Measurements from ENCODE around the gene CCL16. TPM values are rescaled to one million over a fixed set of nuclear protein-coding genes. Genes with fewer than 3 reads are reported as not detected.

Gene CCL16
- total RNA-seq, 2 donors from 2014 or later = not detected

DNA sequence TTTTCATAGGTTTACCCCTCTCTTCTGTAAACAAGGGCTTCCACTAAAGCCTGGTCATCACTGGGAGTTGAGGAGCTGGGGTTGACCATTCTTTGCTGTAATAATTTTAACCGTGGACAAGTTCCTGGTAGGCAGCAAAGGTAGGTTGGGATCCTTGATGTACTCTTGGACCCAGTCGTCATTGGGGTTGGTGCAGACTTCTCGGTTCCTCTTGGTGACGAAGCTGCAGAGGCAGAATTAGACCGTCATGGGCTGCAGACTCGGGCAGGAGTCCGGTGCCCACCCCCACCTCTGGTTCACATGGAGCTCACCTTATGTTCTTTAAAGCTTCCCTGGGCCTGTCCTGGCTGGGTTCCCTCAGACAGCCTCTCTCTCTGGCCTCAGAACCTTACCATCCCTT lies 3.8 kb downstream of the CCL16 start:
- no peak overlapping the region for H3K27ac Mint-ChIP-seq
- ATAC-seq (no peak), DNase-seq (no peak)
- H3K9me3 ChIP-seq (ENCODE audit: control insufficient read depth, low read length, poor library complexity, severe bottlenecking) = no peaks in the 10 kb centered on the region
- H3K4me1 Mint-ChIP-seq = peaks cover 5% of the 10 kb centered on the region
- peaks cover 40% of the 10 kb centered on the region for H3K27me3 Mint-ChIP-seq
- H3K36me3 Mint-ChIP-seq (ENCODE audit: low read depth) = peaks cover 4% of the 10 kb centered on the region
- H3K4me3 Mint-ChIP-seq = no peak overlapping the region

DNA sequence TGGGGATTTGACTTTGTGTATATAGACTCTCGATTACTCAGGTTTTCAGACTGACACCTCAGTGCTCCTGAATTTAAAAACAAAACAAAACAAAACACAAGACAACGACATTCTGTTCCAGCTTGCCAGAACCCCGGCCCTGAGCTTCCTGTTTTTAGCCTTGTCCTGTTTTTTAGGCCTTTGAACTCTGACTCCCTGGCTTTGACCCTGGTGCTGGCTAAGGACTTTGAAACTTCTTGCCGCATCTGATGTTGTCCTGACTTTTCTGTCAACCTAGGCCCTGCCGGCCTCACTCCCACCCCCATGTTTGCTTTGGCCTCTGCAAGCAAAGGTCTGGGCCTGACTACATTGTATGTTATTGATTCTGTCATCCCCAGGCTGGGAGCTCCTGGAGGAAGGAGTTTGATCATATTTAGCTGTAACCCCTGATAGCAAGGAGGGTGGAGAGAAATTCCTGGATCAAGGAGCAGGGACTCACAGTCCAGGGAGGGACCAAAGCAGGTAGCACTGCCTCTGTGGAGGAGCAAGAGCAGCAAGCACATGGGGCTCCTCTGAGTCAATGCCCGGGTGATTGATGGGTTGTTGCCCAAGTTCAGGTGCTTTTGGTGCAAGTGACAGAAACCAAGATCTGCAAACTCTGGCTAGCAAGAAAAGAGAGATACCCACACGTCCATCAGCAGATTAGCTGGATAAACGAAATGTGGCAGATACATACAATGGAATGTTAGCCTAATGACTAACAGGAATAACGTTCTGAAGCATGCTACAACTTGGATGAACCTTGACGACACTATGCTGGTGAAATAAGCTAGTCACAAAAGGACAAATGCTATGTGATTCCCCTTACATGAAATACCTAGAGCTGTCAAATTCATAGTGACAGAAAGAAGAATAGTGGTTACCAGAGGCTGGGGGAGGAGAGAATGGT lies 7.7 kb downstream of the CCL16 start:
- no peak overlapping the region for H3K27ac Mint-ChIP-seq
- H3K36me3 Mint-ChIP-seq (ENCODE audit: low read depth) = peaks cover 2% of the 10 kb centered on the region
- no peak overlapping the region for H3K4me3 Mint-ChIP-seq
- no peaks in the 10 kb centered on the region for H3K9me3 ChIP-seq (ENCODE audit: control insufficient read depth, low read length, poor library complexity, severe bottlenecking)
- H3K4me1 Mint-ChIP-seq = peaks cover 6% of the 10 kb centered on the region
- DNase-seq = no peak
- peaks cover 24% of the 10 kb centered on the region for H3K27me3 Mint-ChIP-seq
- no peak for ATAC-seq

DNA sequence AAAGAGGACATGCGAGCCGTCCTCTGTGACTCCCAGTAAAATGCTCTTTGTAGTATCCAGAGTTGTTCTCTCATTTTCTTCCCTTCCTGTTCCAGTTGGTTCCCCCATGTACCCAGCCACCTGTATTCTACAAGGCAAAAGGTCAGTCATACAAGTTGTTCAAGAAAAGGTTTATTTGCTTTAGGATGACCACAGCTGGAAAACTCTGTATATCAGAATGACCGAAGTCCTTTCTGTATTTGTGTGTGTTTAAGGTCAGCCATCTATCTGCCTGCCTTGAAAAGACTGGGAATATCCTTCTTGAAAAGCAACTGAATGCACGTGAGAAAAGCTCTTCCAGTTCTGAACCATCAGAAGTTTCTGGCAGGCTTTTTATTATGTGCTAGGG lies 8.4 kb downstream of the CCL16 start:
- no peak for DNase-seq
- Mint-ChIP-seq H3K27ac (no peak overlapping the region), H3K4me1 (peaks cover 6% of the 10 kb centered on the region), H3K36me3 (ENCODE audit: low read depth) (no peaks in the 10 kb centered on the region), H3K27me3 (peaks cover 18% of the 10 kb centered on the region), H3K4me3 (no peak overlapping the region)
- no peaks in the 10 kb centered on the region for H3K9me3 ChIP-seq (ENCODE audit: control insufficient read depth, low read length, poor library complexity, severe bottlenecking)
- ATAC-seq = no peak

DNA sequence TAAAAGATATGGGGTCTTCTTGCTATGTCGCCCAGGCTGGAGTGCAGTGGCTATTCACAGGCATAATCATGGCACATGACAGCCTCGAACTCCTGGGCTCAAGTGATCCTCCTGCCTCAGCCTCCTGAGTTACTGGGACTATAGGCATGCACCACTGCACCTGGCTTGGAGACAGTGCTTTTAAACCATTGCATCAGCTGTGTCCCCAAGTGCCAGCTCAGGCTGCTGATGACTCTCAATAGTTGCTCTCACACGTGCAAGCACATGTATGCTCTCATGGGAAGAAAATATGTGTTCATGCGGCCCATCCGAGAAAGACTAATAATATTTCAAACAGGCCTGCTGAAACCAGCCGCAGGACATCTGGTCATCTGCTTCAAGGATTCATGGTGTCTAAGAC lies 8.8 kb downstream of the CCL16 start:
- H3K36me3 Mint-ChIP-seq (ENCODE audit: low read depth) = no peaks in the 10 kb centered on the region
- ATAC-seq (no peak), DNase-seq (no peak)
- H3K4me1 Mint-ChIP-seq = peaks cover 6% of the 10 kb centered on the region
- peaks cover 14% of the 10 kb centered on the region for H3K27me3 Mint-ChIP-seq
- H3K4me3 Mint-ChIP-seq = no peak overlapping the region
- H3K9me3 ChIP-seq (ENCODE audit: control insufficient read depth, low read length, poor library complexity, severe bottlenecking) = no peaks in the 10 kb centered on the region
- H3K27ac Mint-ChIP-seq = no peak overlapping the region

DNA sequence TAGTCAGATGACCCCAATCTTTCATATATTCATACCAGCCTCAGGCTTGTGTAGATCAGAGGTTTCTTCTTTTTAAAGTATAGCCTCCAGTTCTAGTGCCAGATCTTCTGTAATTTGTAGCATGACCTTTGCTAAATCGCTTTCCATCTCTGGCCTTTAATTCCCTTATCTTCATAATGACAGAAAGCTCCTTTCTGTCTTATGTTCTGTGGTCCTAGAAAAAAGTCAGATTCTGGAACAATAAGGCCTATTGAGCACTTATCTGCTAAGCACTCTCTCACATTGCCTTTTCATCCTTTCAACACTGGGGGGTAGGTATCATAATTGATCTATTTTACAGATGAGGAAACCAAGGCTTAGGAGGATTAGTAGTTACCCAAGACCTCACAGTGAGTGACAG lies 9.2 kb downstream of the CCL16 start:
- ATAC-seq = no peak
- no peaks in the 10 kb centered on the region for H3K9me3 ChIP-seq (ENCODE audit: control insufficient read depth, low read length, poor library complexity, severe bottlenecking)
- peaks cover 11% of the 10 kb centered on the region for H3K27me3 Mint-ChIP-seq
- DNase-seq = no peak
- H3K4me3 Mint-ChIP-seq = no peak overlapping the region
- H3K4me1 Mint-ChIP-seq = peaks cover 6% of the 10 kb centered on the region
- H3K27ac Mint-ChIP-seq = no peak overlapping the region
- H3K36me3 Mint-ChIP-seq (ENCODE audit: low read depth) = no peaks in the 10 kb centered on the region

DNA sequence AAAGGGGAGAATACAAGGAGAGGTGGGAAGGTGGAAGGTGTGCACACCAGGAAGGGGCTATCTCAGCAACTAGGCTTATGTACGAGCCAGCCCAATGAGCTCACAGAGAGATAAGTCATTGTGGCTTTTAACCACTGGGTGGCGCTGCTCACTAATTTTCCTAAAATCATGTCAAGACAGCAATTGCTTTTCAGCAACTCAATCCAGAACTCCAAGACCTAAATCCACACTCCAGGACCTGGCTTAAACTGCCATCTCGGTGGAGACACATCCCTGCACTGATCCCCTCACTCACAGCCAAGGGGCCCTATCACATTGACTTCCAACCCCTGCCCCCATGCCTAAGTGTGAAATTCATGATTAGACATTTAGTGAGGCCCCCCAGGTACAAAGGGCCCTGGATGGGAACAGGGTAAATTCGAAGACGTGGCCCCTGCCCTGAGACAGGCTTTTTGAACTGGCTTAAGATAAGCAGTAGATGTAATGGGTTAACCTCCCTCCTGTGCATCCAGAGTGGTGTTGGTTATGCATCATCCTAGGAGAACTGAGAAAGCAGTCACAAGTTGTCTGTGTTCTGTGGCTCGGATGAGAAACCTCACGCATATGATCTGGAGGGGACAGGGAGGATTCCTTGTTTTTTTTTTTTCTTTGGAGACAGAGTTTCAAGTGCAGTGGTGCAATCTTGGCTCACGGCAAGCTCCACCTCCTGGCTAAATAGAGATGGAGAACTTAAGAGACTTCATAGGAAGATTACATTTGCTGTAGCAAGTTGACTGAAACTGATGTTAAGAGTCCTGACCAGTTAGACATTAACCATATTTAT lies 11.5 kb downstream of the CCL16 start:
- Mint-ChIP-seq H3K4me3 (no peak overlapping the region), H3K27me3 (peaks cover 5% of the 10 kb centered on the region), H3K27ac (no peak overlapping the region), H3K4me1 (peaks cover 4% of the 10 kb centered on the region), H3K36me3 (ENCODE audit: low read depth) (no peaks in the 10 kb centered on the region)
- peak; percentile 19 to 54 (median 24) for DNase-seq
- ATAC-seq = peak; percentile 48
- no peaks in the 10 kb centered on the region for H3K9me3 ChIP-seq (ENCODE audit: control insufficient read depth, low read length, poor library complexity, severe bottlenecking)

DNA sequence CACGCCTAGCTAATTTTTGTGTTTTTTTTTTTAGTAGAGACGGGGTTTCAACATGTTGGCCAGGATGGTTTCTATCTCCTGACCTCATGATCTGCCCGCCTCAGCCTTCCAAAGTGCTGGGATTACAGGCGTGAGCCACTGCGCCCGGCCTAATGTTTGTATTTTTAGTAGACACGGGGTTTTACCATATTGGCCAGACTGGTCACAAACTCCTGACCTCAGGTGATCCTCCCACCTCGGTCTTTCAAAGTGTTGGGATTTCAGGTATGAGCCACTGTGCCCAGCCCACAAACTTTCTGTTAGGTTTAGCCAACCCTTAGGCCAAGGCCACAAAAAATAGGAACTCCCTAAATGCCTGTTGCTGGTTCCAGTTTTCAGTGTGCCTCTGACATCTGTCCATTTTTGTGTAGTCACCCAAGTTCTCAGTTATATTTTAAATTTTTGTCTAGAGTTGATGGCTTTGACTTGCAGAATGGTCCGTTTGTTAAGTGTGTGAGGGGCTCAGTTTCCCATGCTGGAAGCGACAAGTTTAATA lies 12.7 kb downstream of the CCL16 start:
- no peak for DNase-seq
- no peak overlapping the region for H3K27ac Mint-ChIP-seq
- no peak for ATAC-seq
- H3K4me1 Mint-ChIP-seq = peaks cover 4% of the 10 kb centered on the region
- H3K27me3 Mint-ChIP-seq = peaks cover 8% of the 10 kb centered on the region
- H3K9me3 ChIP-seq (ENCODE audit: control insufficient read depth, low read length, poor library complexity, severe bottlenecking) = no peaks in the 10 kb centered on the region
- no peak overlapping the region for H3K4me3 Mint-ChIP-seq
- H3K36me3 Mint-ChIP-seq (ENCODE audit: low read depth) = no peaks in the 10 kb centered on the region

DNA sequence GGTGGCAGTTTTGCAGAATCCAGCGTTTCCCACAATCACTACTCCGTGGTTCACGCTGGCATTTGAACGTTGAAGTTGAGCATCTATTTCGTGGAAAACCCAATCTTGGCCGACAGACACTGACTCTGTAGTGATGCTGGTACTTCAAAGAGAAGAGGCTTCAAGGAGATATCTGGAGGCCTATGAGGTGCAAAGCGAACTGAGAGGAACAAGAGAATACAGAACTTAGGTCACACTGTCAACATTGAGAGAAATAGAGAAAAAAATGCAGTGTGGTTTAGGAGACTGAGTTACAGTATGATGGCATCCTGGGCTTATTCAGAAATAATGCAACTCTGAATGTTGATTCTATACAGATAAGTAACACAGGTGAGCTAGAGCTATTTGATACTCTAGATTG lies 16.0 kb downstream of the CCL16 start:
- no peaks in the 10 kb centered on the region for H3K9me3 ChIP-seq (ENCODE audit: control insufficient read depth, low read length, poor library complexity, severe bottlenecking)
- DNase-seq = no peak
- Mint-ChIP-seq H3K27ac (no peak overlapping the region), H3K27me3 (peaks cover 29% of the 10 kb centered on the region), H3K36me3 (ENCODE audit: low read depth) (no peaks in the 10 kb centered on the region), H3K4me1 (peaks cover 4% of the 10 kb centered on the region), H3K4me3 (no peak overlapping the region)
- ATAC-seq = no peak

DNA sequence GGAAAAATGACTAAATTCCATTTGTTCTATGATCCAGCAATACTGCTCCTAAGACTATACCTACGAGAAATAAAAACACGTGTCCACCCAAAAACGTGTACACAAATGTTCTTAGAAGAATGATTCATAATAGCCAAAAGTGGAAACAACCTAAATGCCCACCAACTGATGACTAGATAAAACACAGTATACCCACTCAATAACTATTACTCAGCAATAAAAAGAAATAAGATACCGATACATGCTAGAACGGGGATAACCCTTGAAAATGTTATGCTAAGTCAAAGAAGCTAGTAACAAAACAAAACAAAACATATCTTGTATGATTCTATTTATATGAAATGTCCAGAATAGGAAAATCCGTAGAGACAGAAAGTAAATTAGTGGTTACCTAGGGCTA lies 17.6 kb downstream of the CCL16 start:
- no peaks in the 10 kb centered on the region for H3K9me3 ChIP-seq (ENCODE audit: control insufficient read depth, low read length, poor library complexity, severe bottlenecking)
- no peak for ATAC-seq
- H3K27ac Mint-ChIP-seq = no peak overlapping the region
- no peak for DNase-seq
- no peaks in the 10 kb centered on the region for H3K36me3 Mint-ChIP-seq (ENCODE audit: low read depth)
- no peak overlapping the region for H3K4me3 Mint-ChIP-seq
- peaks cover 41% of the 10 kb centered on the region for H3K27me3 Mint-ChIP-seq
- no peaks in the 10 kb centered on the region for H3K4me1 Mint-ChIP-seq

DNA sequence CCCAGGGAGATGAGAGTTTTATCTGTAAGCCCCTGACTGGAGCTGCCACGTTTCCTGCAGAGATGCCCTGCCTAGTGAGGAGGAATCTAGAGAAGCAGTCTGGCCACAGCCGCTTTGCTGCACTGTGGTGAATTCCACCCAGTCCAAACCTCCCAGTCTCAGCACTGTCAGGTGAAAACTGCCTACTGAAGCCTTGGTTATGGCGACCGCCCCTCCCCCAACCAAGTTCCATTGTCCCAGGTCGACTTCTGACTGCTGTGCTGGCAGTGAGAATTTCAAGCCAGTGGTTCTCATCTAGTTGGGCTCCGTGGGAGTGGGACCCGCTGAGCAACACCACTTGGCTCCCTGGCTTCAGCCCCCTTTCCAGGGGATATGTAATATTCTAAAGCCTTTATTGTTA lies 27.6 kb downstream of the CCL16 start:
- H3K27me3 Mint-ChIP-seq = peaks cover 30% of the 10 kb centered on the region
- no peak overlapping the region for H3K4me3 Mint-ChIP-seq
- H3K27ac Mint-ChIP-seq = no peak overlapping the region
- ATAC-seq = no peak
- no peaks in the 10 kb centered on the region for H3K9me3 ChIP-seq (ENCODE audit: control insufficient read depth, low read length, poor library complexity, severe bottlenecking)
- H3K36me3 Mint-ChIP-seq (ENCODE audit: low read depth) = no peaks in the 10 kb centered on the region
- H3K4me1 Mint-ChIP-seq = peaks cover 3% of the 10 kb centered on the region
- no peak for DNase-seq

DNA sequence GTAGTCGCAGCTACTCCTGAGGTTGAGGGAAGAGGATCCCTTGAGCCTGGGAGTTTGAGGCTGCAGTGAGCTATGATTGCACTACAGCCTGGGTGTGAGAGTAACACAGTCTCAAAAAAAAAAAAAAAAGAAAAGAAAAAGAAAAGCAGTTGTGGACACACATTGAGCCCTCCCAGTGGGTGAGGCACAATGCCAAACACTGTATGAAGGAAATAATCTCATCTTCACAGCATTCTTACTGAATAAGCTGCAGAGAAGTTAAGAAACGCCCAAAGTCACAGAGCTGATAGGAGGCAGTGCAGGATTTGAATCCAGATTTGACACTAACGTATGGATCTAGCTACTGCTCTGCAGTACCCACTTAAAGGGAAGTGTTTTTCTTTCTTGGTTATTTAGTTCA lies 31.9 kb downstream of the CCL16 start:
- Mint-ChIP-seq H3K27ac (no peak overlapping the region), H3K4me1 (peaks cover 3% of the 10 kb centered on the region), H3K27me3 (peaks cover 19% of the 10 kb centered on the region), H3K4me3 (no peak overlapping the region), H3K36me3 (ENCODE audit: low read depth) (no peaks in the 10 kb centered on the region)
- DNase-seq = no peak
- no peaks in the 10 kb centered on the region for H3K9me3 ChIP-seq (ENCODE audit: control insufficient read depth, low read length, poor library complexity, severe bottlenecking)
- ATAC-seq = no peak

DNA sequence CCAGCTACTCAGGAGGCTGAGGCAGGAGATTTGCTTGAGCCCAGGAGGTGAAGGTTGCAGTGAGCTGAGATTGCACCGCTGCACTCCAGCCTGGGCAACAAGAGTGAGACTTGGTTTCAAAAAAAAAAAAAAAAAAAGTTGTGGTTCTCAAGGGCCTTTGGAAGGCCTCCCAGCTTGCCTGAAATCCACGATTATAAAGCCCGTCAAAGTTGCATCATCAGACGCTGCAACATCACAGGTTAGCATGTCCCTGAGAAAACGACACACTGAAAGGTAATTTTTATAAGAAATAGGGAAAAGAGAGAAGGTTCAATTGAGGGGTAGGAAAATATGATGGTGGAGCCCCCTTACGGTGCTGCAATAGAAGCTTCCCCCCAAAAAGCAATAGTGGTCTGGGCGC lies 33.2 kb downstream of the CCL16 start:
- Mint-ChIP-seq H3K27ac (no peak overlapping the region), H3K4me1 (peaks cover 3% of the 10 kb centered on the region), H3K36me3 (ENCODE audit: low read depth) (no peaks in the 10 kb centered on the region), H3K4me3 (no peak overlapping the region), H3K27me3 (peaks cover 23% of the 10 kb centered on the region)
- H3K9me3 ChIP-seq (ENCODE audit: control insufficient read depth, low read length, poor library complexity, severe bottlenecking) = no peaks in the 10 kb centered on the region
- no peak for ATAC-seq
- no peak for DNase-seq

DNA sequence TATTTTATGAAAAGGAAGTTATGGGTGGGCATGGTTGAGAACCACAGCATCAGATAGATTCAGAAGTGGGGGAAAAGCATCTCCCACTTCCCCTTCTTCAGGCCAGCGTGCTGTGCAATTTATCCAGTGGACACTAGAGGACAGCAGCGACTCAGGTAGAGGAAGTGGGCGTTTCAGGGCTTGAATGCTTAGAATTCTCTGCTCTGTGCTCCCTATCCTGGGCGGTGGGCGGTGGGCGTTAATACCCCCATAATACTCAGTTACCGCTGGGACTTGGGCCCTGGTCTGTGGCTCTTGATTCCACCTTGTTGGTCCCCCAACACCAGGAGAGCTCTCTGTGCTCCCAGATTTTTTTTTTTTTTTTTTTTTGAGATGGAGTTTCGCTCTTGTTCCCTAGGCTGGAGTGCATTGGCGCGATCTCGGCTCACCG lies 34.1 kb downstream of the CCL16 start:
- ATAC-seq (peak; percentile 71), DNase-seq (peak in 1 of 3 donors; percentile 11)
- no peaks in the 10 kb centered on the region for H3K9me3 ChIP-seq (ENCODE audit: control insufficient read depth, low read length, poor library complexity, severe bottlenecking)
- no peaks in the 10 kb centered on the region for H3K36me3 Mint-ChIP-seq (ENCODE audit: low read depth)
- H3K4me1 Mint-ChIP-seq = no peaks in the 10 kb centered on the region
- H3K27ac Mint-ChIP-seq = no peak overlapping the region
- peaks cover 23% of the 10 kb centered on the region for H3K27me3 Mint-ChIP-seq
- H3K4me3 Mint-ChIP-seq = no peak overlapping the region

Measured in T-helper 17 cell (primary cell).